Ishikawa (cell line): Measurements from ENCODE around the gene PTPN21.

ENCODE experiments used
- CEBPB ChIP-seq: IDR thresholded peaks from 2 replicates; pipeline ENCODE4 v1.6.1; 2012
- CREB1 ChIP-seq: IDR thresholded peaks from 2 replicates; pipeline ENCODE4 v1.6.1; 2012; ENCODE audit warnings: low read depth
- EGR1 ChIP-seq: IDR thresholded peaks from 2 replicates; pipeline ENCODE4 v1.6.1; 2012
- EP300 ChIP-seq: IDR thresholded peaks from 2 replicates; pipeline ENCODE4 v1.6.1; 2012; ENCODE audit warnings: borderline replicate concordance
- FOXM1 ChIP-seq: IDR thresholded peaks from 2 replicates; pipeline ENCODE4 v1.6.1; 2012; ENCODE audit warnings: low read depth, borderline replicate concordance
- MAX ChIP-seq: IDR thresholded peaks from 2 replicates; pipeline ENCODE4 v1.6.1; 2012
- NFIC ChIP-seq: IDR thresholded peaks from 2 replicates; pipeline ENCODE4 v1.6.1; 2012
- RAD21 ChIP-seq: IDR thresholded peaks from 2 replicates; pipeline ENCODE4 v1.6.1; 2012; ENCODE audit warnings: low read depth
- TAF1 ChIP-seq: IDR thresholded peaks from 2 replicates; pipeline ENCODE4 v1.6.1; 2012; ENCODE audit warnings: low read depth, mild to moderate bottlenecking
- TCF12 ChIP-seq: IDR thresholded peaks from 2 replicates; pipeline ENCODE4 v1.6.1; 2012; ENCODE audit warnings: low read depth
- TEAD4 ChIP-seq: IDR thresholded peaks from 2 replicates; pipeline ENCODE4 v1.6.1; 2012
- YY1 ChIP-seq: IDR thresholded peaks from 2 replicates; pipeline ENCODE4 v1.6.1; 2012; ENCODE audit warnings: low read depth
- ZBTB7A ChIP-seq: IDR thresholded peaks from 2 replicates; pipeline ENCODE4 v1.6.1; 2012; ENCODE audit warnings: low read depth
- TF ChIP-seq, protein P1 (sequence below): IDR thresholded peaks from 2 replicates; pipeline ENCODE4 v1.6.1; 2012
- TF ChIP-seq, protein P2 (sequence below): IDR thresholded peaks from 2 replicates; pipeline ENCODE4 v1.6.1; 2012; ENCODE audit warnings: low read depth, mild to moderate bottlenecking

Gene PTPN21

DNA sequence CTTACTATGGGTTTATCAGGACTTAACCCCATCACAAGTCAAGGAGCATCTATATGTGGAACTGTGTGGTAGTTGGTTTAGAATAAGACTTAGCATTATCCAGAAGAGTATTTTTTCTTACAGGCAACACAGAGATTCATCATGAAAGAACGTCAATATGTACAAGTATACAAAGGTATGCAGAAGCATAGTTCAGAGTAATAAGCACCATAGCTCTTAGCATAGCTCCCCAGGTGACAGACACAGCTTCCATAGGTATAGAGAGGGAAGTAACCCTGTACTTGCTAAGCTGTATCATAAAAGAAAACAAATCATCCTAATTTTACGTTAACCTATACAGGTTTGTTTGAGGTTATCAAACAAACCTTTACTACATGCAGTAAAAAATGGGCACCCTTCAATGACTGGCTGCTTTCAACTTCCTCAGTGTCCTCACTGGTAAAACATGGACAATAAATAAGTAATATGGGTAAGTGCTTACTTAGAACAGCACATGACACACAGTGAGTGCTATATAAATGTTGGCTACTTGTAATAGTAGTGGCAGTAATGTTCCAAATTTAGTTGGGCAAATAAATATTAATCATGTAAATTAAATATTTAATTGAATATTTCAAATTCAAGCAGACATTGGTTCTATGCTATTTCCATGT is 50.9 kb downstream of the PTPN21 start:
- no peak for TF ChIP-seq YY1
- TF ChIP-seq FOXM1: no peak
- TF ChIP-seq MAX: no peak
- no peak for TF ChIP-seq TEAD4
- no peak for TF ChIP-seq CEBPB
- no peak for TF ChIP-seq EP300
- TF ChIP-seq, protein P1, sequence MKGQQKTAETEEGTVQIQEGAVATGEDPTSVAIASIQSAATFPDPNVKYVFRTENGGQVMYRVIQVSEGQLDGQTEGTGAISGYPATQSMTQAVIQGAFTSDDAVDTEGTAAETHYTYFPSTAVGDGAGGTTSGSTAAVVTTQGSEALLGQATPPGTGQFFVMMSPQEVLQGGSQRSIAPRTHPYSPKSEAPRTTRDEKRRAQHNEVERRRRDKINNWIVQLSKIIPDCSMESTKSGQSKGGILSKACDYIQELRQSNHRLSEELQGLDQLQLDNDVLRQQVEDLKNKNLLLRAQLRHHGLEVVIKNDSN: no peak
- TF ChIP-seq TCF12: no peak
- no peak for TF ChIP-seq TAF1
- TF ChIP-seq, protein P2, sequence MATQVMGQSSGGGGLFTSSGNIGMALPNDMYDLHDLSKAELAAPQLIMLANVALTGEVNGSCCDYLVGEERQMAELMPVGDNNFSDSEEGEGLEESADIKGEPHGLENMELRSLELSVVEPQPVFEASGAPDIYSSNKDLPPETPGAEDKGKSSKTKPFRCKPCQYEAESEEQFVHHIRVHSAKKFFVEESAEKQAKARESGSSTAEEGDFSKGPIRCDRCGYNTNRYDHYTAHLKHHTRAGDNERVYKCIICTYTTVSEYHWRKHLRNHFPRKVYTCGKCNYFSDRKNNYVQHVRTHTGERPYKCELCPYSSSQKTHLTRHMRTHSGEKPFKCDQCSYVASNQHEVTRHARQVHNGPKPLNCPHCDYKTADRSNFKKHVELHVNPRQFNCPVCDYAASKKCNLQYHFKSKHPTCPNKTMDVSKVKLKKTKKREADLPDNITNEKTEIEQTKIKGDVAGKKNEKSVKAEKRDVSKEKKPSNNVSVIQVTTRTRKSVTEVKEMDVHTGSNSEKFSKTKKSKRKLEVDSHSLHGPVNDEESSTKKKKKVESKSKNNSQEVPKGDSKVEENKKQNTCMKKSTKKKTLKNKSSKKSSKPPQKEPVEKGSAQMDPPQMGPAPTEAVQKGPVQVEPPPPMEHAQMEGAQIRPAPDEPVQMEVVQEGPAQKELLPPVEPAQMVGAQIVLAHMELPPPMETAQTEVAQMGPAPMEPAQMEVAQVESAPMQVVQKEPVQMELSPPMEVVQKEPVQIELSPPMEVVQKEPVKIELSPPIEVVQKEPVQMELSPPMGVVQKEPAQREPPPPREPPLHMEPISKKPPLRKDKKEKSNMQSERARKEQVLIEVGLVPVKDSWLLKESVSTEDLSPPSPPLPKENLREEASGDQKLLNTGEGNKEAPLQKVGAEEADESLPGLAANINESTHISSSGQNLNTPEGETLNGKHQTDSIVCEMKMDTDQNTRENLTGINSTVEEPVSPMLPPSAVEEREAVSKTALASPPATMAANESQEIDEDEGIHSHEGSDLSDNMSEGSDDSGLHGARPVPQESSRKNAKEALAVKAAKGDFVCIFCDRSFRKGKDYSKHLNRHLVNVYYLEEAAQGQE: no peak
- TF ChIP-seq RAD21: no peak
- no peak for TF ChIP-seq CREB1
- TF ChIP-seq NFIC: no peak
- TF ChIP-seq EGR1: no peak
- TF ChIP-seq ZBTB7A: no peak

- TF ChIP-seq YY1 (no peak), FOXM1 (no peak), CEBPB (no peak), MAX (no peak), EGR1 (no peak), TAF1 (no peak), TEAD4 (no peak), TCF12 (no peak)
- TF ChIP-seq, protein P1: no peak
- TF ChIP-seq, protein P2: no peak
These were observed 52.1 kb downstream of the PTPN21 start for GRCh38 chr14:88502740-88503139.

DNA sequence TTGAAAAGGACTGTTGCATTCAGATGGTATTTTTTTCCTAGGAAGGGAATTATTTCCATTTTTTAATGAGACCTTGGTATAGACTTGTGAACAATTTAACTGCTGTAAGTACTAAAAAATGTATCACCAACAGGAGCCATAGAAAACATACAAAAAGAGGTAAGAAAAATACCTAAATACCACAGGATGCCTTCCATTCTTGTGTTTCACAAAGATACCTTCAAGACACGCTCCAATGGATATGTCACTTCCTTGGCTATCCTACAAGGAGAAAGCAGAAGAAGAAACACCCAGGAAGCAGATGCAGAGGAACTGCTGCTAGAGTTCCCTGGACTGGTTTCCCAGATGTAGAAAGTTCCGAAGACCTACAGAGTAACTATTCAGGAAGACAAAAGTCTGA is 54.2 kb downstream of the PTPN21 start:
- no peak for TF ChIP-seq RAD21
- TF ChIP-seq TEAD4: no peak
- no peak for TF ChIP-seq NFIC
- no peak for TF ChIP-seq TAF1
- no peak for TF ChIP-seq CEBPB
- no peak for TF ChIP-seq MAX
- no peak for TF ChIP-seq EP300
- no peak for TF ChIP-seq TCF12
- TF ChIP-seq FOXM1: no peak
- TF ChIP-seq, protein P2: no peak
- TF ChIP-seq YY1: no peak
- no peak for TF ChIP-seq EGR1
- TF ChIP-seq ZBTB7A: no peak
- TF ChIP-seq CREB1: no peak
- TF ChIP-seq, protein P1: no peak
